ENCODE results near the gene SLC25A48.

The SLC25A48 gene

GRCh38 chr5:135881244-135881643 lies 46.8 kb downstream of the SLC25A48 start:
- no peak for DNase-seq (ENCODE audit: low read depth in 3 of 3)

- no peak for DNase-seq (ENCODE audit: low read depth in 3 of 3)
Observed at GRCh38 chr5:135881819-135882218, 47.4 kb downstream of the SLC25A48 start.

GRCh38 chr5:135883026-135883425 lies 48.6 kb downstream of the SLC25A48 start:
- no peak for DNase-seq (ENCODE audit: low read depth in 3 of 3)

- DNase-seq (ENCODE audit: low read depth in 3 of 3): no peak
Observed at GRCh38 chr5:135883441-135883840, 49.0 kb downstream of the SLC25A48 start.

- no peak for DNase-seq (ENCODE audit: low read depth in 3 of 3)
Observed at GRCh38 chr5:135885031-135885430, 50.6 kb downstream of the SLC25A48 start.

- DNase-seq (ENCODE audit: low read depth in 3 of 3): no peak
Observed at GRCh38 chr5:135886136-135886535, 51.7 kb downstream of the SLC25A48 start.

GRCh38 chr5:135887447-135887864 lies 53.0 kb downstream of the SLC25A48 start:
- DNase-seq (ENCODE audit: low read depth in 3 of 3): peak; percentile 31 to 60 (median 54)

- DNase-seq (ENCODE audit: low read depth in 3 of 3): no peak
Observed at GRCh38 chr5:135887881-135888614, 53.6 kb downstream of the SLC25A48 start.

GRCh38 chr5:135890296-135890695 lies 55.8 kb downstream of the SLC25A48 start:
- no peak for DNase-seq (ENCODE audit: low read depth in 3 of 3)

- peak; percentile 18 to 56 (median 23) for DNase-seq (ENCODE audit: low read depth in 3 of 3)
Observed at GRCh38 chr5:135890867-135891266, 56.4 kb downstream of the SLC25A48 start.

GRCh38 chr5:135891268-135891667 lies 56.8 kb downstream of the SLC25A48 start:
- no peak for DNase-seq (ENCODE audit: low read depth in 3 of 3)

- no peak for DNase-seq (ENCODE audit: low read depth in 3 of 3)
Observed at GRCh38 chr5:135891791-135892190, 57.3 kb downstream of the SLC25A48 start.

GRCh38 chr5:135894276-135894675 lies 59.8 kb downstream of the SLC25A48 start:
- DNase-seq (ENCODE audit: low read depth in 3 of 3): no peak

GRCh38 chr5:135894789-135895188 lies 60.3 kb downstream of the SLC25A48 start:
- DNase-seq (ENCODE audit: low read depth in 3 of 3): no peak

- DNase-seq (ENCODE audit: low read depth in 3 of 3): no peak
Observed at GRCh38 chr5:135895474-135896006, 61.1 kb downstream of the SLC25A48 start, which contains the start of gene IL9. Gene IL9, minus strand, starts transcription at chr5:135895841. Its CDS starts 25 bp downstream, at chr5:135895816.

- no peak for DNase-seq (ENCODE audit: low read depth in 3 of 3)
Observed at GRCh38 chr5:135898651-135899050, 64.2 kb downstream of the SLC25A48 start.

- no peak for DNase-seq (ENCODE audit: low read depth in 3 of 3)
Observed at GRCh38 chr5:135900276-135900675, 65.8 kb downstream of the SLC25A48 start.

- DNase-seq (ENCODE audit: low read depth in 3 of 3): no peak
Observed at GRCh38 chr5:135901633-135902032, 67.2 kb downstream of the SLC25A48 start.

GRCh38 chr5:135905144-135905543 lies 70.7 kb downstream of the SLC25A48 start:
- DNase-seq (ENCODE audit: low read depth in 3 of 3): no peak

GRCh38 chr5:135913713-135914626 lies 79.5 kb downstream of the SLC25A48 start:
- DNase-seq (ENCODE audit: low read depth in 3 of 3): no peak

GRCh38 chr5:135915466-135916001 lies 81.1 kb downstream of the SLC25A48 start:
- no peak for DNase-seq (ENCODE audit: low read depth in 3 of 3)

- DNase-seq (ENCODE audit: low read depth in 3 of 3): no peak
Observed at GRCh38 chr5:135916638-135917263, 82.3 kb downstream of the SLC25A48 start.
